HG03045 (cell line): ENCODE measurements around the gene LIME1.
A peak's percentile ranks its signal among the peaks of the same experiment; 100 is the strongest.

Experiments used
- ATAC-seq: cut with Tn5 transposase; IDR thresholded peaks from one replicate; pipeline ENCODE4 v1.9.1; 2021; ENCODE audit warnings: mild to moderate bottlenecking, moderate library complexity; ENCODE audit not compliant: unreplicated experiment

Gene LIME1

DNA sequence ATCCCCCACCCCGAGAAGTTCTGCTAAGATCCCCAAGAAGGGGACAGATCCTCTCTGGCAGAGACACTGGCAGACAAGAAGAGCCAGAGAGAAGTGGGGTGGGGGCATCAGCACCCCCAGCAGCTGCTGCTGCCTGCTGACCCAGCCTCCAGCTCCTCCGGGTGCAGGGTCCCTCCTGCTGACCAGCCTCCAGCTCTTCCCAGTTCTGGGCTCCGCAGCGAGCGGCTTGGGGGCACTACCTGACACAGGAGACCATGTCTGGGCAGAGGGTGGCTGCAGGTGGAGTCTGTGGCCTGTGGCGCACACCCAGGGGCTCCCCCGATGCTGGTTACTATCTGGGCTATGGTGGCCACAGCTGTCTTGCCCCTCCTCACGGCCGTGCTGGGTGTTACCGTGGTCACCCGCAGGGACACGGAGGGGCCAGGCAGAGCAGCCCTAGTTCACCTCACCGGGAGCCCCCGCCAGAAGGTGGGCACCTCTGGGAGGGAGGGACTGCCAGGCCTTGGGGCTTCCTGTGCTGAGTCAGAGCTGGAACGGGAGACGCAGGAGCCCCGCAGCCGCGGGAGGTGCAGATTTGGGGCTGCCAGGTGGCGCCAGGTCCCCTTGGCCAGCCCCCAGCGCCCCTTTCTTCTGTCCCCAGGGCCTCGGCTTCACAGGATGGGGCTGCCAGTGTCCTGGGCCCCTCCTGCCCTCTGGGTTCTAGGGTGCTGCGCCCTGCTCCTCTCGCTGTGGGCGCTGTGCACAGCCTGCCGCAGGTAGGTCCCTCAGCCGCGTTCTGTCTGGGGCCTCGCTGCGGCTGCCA lies 630 bp downstream of the LIME1 start:
- no peak for ATAC-seq

DNA sequence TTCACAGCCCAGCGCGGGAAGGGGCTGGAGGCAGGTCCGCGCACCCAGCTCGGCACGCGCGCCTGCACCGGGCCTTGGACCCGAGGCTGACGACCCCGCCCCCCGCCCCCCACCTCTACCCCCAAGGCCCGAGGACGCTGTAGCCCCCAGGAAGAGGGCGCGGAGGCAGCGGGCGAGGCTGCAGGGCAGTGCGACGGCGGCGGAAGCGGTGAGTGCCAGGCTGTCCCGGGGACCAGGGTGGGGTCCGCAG lies 1.2 kb downstream of the LIME1 start:
- no peak for ATAC-seq

DNA sequence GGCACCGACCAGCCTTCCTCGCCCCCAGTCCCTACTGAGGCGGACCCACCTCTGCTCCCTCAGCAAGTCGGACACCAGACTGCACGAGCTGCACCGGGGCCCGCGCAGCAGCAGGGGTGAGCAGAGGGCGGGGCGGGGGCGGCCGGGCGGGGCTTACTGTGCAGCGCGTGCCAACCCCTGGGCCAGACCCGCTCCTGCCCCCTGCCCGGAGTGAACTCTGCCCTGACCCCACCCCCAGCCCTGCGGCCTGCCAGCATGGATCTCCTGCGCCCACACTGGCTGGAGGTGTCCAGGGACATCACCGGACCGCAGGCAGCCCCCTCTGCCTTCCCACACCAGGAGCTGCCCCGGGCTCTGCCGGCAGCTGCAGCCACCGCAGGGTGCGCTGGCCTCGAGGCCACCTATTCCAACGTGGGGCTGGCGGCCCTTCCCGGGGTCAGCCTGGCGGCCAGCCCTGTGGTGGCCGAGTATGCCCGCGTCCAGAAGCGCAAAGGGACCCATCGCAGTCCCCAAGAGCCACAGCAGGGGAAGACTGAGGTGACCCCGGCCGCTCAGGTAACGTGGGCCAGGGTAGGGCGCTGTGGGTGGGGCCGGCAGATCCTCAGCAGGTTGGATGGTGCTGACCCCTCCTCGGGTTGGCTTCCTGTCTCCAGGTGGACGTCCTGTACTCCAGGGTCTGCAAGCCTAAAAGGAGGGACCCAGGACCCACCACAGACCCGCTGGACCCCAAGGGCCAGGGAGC lies 1.7 kb downstream of the LIME1 start:
- no peak for ATAC-seq

DNA sequence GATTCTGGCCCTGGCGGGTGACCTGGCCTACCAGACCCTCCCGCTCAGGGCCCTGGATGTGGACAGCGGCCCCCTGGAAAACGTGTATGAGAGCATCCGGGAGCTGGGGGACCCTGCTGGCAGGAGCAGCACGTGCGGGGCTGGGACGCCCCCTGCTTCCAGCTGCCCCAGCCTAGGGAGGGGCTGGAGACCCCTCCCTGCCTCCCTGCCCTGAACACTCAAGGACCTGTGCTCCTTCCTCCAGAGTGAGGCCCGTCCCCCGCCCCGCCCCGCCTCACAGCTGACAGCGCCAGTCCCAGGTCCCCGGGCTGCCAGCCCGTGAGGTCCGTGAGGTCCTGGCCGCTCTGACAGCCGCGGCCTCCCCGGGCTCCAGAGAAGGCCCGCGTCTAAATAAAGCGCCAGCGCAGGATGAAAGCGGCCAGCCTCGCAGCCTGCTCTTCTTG lies 2.2 kb downstream of the LIME1 start:
- no peak for ATAC-seq

DNA sequence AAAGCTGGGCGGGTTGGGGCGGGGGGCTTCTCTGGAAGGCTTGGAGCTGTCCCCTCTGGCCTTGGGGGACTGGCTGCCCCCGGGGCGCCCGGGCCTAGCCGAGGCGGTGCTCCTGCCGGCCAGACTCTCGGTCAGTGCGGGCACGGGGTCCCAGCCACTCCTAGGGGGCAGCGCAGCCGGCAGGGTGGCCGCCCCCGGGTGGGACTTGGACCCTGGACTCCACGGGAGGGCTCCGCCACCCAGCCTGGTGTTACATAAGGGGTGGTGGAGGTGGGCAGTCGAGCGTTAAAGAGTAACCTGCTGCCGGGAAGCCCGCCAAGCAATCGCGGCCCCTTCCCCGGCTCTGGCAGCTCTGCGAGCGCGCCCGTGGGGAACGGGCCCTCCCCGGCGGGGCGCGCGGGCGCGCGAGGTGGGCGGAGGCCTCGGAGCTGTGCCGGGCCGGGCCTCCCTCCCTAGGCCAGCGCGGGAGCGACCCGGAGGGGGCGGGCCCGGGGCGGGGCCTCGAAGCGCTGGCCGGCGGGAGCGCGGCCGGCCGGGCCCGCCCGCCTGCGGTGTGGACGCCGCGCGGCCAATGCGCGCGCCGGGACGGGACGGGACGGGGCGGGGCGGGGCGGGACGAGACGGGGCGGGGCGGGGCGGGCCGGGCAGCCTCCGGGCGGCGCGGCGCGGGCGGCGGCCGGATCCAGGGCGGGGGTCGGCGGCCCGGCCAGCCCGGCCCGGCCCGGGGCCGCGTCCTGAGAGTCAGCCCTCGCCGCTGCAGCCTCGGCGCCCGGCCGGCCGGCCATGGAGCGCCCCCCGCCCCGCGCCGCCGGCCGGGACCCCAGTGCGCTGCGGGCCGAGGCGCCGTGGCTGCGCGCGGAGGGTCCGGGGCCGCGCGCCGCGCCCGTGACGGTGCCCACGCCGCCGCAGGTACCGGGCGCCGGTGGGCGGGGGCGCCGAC lies 2.9 kb downstream of the LIME1 start, which contains the start of gene SLC2A4RG:
SLC2A4RG (plus strand) TSS at position 647 of the 940 bp plus-strand sequence; CDS start at position 784, 137 bp downstream.
- ATAC-seq: peak; percentile 49

DNA sequence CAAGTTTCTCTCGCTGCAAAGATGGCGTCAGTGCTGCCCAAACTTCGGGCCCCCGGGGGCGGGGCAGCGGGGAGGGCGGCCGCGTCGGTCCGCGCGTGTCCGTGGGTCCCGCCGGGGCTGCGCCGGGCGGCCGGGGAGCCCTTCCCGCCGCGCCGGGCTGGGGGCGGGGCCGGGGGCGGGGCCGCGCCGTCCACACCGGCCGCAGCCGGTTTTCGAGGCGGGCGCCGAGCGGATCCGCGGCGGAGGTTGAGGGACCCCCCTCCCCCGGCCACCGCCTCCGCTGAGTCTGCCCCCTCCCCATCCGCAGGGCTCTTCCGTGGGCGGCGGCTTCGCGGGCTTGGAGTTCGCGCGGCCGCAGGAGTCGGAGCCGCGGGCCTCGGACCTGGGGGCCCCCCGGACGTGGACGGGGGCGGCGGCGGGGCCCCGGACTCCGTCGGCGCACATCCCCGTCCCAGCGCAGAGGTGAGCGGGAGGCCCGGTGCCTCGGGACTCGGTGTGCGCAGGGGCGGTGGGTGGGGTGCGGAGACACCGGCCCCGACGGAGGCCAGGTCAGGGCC lies 3.7 kb downstream of the LIME1 start:
- ATAC-seq: peak; percentile 22

DNA sequence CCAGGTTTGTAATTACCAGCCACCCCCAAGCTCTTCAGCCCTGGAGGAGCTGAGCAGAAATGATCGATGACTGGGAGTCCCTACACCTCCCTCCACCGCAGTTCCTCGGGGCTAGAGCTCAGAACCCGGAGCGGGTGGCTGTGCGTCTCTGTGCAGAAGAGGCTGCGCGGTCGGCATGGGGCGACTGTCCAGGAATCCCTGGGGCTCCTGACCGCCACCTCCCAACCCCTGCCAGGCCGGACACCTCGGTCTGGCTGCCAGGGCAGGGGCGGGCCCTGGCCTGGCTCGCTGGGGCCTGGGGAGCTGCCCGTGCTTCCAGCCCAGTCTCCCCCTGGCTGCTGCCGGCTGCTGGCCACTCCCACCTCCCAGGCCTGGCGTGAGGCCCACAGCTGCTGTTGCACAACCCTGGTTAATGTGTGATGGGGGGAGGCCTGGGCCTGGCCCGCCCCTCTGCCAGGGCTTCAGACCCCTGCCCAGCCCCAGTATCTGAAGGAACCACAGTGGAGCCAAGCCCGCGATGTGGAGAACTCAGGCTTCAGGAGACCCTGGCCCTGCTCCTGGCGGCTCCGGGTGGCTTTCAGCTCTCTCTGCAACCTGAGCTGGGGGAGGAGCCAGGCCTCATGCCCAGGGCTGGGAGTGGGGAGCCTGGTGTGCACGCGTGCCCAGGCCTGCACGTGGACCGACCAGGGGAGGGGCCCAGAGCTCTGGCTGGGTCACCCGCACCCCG lies 4.3 kb downstream of the LIME1 start:
- ATAC-seq: no peak

DNA sequence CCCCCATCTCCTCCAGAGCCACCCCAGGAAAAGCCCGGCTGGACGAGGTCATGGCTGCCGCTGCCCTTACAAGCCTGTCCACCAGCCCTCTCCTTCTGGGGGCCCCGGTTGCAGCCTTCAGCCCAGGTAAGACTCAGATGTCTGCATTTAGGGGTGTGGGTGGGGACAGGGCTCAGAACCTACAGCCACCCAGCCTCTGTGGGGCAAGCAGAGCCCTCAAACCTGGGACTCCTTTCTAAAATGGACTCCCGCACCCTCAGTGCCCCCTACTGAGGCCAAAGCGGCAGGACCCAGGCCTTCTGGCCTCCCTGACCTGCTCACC lies 4.9 kb downstream of the LIME1 start:
- no peak for ATAC-seq

DNA sequence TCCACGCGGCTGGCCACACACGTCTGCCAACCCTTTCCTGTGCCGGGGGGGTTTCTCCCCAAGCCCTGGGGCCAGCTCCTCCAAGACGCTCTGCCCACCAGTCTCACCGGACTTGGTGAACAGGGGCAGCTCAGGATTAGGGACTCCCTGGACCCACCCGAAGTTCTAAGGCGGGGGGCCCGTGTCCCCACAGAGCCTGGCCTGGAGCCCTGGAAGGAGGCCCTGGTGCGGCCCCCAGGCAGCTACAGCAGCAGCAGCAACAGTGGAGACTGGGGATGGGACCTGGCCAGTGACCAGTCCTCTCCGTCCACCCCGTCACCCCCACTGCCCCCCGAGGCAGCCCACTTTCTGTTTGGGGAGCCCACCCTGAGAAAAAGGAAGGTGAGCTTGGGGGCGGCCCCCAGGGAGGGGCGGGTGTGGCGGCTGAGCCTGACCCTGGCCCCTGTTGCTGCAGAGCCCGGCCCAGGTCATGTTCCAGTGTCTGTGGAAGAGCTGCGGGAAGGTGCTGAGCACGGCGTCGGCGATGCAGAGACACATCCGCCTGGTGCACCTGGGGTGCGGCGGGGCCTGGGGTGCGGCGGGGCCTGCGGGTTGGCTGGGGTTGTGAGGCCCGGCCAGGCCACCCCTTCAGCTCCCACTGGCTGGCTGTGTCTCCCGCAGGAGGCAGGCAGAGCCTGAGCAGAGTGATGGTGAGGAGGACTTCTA lies 5.4 kb downstream of the LIME1 start:
- ATAC-seq: no peak

DNA sequence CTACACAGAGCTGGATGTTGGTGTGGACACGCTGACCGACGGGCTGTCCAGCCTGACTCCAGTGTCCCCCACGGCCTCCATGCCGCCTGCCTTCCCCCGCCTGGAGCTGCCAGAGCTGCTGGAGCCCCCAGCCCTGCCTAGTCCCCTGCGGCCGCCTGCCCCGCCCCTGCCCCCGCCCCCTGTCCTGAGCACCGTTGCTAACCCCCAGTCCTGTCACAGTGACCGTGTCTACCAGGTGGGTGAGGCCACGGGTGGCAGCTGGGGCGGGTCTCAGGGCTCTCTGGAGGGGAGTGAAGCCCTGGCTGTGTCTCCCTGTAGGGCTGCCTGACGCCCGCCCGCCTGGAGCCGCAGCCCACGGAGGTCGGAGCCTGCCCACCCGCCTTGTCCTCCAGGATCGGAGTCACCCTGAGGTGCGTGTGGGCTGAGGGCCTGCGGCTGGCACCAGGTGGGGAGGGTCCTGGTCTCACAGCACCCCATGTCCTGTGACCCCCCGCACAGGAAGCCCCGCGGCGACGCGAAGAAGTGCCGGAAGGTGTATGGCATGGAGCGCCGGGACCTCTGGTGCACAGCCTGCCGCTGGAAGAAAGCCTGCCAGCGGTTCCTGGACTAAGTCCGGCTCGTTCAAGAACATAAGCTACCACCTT lies 6.0 kb downstream of the LIME1 start:
- ATAC-seq: no peak

DNA sequence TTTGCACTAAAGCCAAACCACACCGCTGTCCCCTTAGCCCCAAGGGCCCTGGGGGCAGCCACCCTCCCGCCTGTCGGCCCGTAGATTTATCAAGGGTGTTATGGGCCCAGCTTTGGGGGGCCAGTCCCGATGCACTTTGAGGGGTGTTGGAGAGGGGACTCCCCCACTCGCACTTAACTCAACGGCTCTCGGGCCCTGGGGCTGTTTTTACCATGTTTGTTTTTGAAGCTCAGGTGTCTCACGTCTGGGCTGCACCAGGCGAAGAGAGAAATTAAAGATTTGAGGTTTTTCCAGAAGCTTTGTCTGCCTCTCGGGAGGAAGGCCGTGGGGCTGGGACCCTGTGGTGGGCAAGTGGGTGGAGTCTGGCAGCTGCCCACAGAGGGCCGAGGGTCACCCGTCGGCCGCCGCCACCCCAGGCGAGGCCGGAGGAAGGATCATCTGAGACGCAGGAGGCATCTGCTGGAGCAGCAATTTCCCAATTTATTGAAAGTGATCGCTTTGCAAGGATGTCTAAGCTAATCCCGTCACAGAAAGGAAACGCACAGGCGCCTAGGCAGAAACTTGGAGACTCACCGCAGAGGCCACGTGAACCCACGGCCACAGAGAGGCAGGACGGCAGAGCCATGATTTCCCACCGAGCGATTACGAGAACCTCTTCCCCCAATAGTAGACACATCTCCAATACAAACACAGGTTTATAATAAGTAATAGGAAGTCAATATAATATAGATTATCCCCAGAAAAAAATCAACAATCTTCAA lies 6.9 kb downstream of the LIME1 start:
- no peak for ATAC-seq

DNA sequence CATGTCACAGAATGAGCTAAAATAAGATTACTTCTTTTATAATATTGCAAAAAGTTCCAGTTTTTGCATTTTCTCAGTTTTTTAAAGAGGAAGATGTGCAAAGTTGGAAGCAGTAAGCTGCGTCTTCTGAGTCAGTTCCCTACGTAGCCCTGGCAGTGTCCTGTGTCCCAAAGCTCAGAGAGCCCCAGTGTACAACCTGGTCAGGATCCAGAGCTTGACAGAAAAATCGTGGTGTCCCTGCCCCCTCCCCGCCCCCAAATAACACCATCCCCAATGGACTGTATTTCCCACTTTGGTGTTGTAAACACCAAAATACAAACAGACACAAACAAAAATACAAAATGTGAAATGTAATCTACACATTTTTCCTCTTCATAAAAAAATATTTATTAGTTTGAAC lies 7.7 kb downstream of the LIME1 start:
- no peak for ATAC-seq

DNA sequence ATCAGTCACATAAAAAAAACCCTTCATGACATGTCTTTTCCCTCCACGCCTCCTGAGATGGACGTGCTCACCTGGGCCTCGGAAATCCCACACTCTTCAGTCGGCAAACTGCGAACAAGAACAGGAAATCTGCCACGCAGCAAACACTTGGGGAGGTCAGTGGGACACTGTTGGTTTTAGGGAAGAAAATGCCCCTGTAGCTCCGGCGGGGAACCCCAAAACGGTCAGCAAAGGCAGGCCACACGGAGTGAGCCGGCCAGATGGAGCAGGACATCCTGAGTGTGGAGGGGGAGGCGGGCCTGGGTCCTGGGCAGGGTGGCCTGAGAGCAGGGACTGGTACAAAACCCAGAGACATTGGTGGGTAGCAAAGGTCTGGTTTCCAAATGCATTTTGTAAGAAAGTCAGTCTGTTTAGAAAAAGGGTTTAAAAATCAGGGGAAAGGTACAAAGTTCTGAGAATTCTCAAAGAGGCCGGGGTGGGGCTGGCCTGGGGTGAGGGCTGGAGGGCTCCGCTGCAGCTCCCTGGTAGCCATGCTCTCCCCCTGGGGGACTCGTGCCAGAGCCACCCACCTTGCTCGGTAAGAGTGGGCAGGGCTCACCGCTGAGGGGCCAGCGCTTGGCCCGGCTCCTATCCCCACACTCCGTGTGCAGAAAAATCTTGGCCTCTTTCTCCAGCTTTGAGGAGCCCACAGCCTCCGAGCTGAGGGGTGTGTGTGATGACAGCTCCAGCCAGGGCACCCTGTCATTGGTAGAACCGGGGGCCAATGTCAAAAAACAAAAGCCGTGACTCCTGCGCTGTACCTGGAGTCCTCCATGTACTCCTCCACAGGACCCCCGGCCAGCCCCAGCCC lies 8.3 kb downstream of the LIME1 start:
- ATAC-seq: no peak

DNA sequence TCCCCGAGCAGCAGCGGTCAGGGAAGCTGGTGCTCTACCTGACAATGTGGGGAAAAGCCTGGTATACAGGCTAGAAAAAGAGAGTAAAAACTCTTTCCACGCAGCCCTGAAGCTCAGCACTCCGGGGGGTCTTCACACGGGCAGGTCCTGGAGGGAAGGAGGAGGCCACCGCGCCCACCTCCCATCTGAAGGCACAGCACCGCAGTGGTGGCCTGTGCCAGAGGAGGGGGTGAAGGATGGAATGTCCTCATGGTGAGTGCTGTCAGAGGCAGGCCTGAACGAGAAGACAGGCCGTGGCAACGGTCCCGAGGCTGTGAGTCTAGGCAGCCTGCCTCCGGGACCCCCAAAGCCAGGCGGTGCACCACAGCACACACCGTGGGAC lies 9.0 kb downstream of the LIME1 start:
- ATAC-seq: no peak

DNA sequence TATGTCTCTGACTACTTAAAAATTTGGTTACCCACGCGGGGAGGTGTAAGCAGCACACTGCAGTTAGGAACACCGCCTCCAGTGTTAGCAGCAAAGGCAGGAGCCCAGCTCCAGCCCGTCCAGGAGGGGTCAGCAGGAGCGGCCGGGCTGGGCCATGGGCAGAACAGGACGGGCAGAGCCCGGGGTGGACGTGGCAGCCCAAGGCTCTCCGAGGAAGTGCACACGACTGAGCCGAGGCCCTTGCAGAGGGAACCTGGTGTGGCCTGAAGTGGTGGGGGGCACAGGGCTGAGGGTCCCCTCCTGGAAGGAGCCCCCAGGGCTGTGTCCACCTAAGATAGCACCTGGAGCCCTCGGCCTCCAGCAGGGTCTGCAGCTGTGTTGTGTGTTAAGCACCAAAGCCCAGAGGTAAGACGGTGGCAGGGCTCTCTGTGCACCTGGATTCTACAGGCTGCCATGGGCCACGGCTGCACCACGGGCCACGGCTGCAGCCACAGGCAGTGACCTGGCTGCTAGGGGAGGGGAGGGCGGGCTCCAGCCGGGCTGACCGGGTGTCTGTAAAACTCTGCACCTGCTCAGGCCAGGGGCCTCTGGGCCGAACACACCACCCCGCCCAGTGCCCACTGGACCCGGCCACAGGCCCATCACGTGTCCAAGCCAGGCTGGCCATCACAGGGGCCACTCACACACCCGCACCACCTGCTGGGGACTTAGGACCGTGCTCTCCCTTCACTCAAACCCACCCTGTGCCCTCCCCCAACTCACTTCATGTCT lies 9.7 kb downstream of the LIME1 start:
- no peak for ATAC-seq

DNA sequence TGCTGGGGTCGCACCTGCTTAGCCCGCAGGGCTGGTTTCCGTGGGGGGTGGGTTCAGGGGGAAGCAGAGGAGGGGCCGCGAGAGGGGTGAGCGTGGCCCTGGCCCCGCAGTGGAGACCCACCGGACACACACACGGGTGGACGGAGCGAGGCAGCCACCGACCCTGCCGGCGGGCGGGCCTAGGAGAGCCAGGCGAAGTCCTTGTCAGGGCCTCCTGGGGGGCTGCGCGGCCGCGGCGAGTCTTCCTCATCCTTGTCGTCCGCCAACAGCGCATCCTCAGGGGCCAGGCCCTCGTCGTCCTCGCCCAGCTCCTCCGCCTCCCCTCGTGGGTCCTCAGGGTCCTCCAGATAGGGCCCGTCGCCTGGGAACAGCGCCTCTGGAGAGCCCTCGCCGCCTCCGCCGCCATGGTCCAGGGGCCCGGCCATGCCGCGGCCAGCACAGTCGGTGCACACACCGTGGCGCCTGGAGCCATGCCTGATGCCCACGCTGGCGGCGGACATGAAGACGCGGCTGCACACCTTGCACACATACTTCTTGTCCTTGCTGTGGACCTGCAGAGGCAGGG lies 10.4 kb downstream of the LIME1 start:
- ATAC-seq: no peak

DNA sequence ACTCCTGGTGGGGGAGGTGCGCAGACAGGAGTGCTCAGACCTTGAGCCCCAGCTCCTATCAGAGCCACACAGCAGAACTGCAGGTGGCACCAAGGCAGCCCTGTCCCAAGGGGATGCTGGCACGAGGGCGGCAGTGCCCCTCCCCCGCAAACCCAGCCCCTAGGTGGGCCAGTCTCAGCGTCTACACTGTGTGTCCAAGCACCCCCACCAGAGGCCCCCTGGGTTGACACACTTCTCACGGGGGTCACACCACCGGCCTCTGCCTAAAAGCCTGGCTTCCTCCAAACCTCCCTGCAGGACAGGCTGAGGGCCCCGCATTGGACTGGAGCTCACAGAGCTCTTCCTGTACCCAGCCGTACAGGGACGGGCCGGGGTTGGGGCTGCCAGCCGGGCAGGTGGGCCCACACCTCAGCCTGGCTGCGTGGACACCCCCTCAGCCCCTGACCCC lies 11.2 kb downstream of the LIME1 start:
- no peak for ATAC-seq
